Panc1 (cell line): ENCODE data around the gene BAZ2B. TPM values are rescaled to one million over a fixed set of nuclear protein-coding genes. Genes with fewer than 3 reads are reported as not detected.

Experiments
- ATAC-seq: fragments of 200-7000 bp; cut with Tn5 transposase; 2 replicates; pipeline ENCODE4 v1.9.1; 2020; ENCODE audit warnings: mild to moderate bottlenecking, moderate library complexity
- BruUV-seq: library from RNA; stranded (reverse); fragments of 400-500 nt; replicated peaks from 2 replicates; lab custom pipeline; 2021; lab: Mats Ljungman, UMichigan
- CTCF ChIA-PET: fragments of 300-600 bp; sonication (Branson Sonifier 250); formaldehyde crosslinking; loops from one replicate; lab custom pipeline; 2022; ENCODE audit warnings: antibody characterized with exemption; lab: Charles Lee
- POLR2A ChIA-PET: fragments of 300-600 bp; sonication (Branson Sonifier 250); formaldehyde crosslinking; loops from one replicate; lab custom pipeline; 2022; ENCODE audit warnings: antibody characterized with exemption; lab: Charles Lee
- DNase-seq: peaks from one replicate; pipeline ENCODE4 v3.0.0-alpha.2; 2010; ENCODE audit warnings: low read depth, low spot score
- H3K27ac ChIP-seq: 2 replicates; pipeline ENCODE4 v1.5.1; 2011; ENCODE audit warnings: mild to moderate bottlenecking, low read length, inconsistent platforms
- H3K27me3 ChIP-seq: fragments of 200-500 bp; sonication (Bioruptor generic); 2 replicates; pipeline ENCODE4 v1.6.0; 2014; ENCODE audit warnings: low read length, inconsistent platforms; ENCODE audit not compliant: control insufficient read depth, insufficient read depth
- H3K36me3 ChIP-seq: fragments of 200-500 bp; sonication (Bioruptor generic); 2 replicates; pipeline ENCODE4 v1.5.1; 2014; ENCODE audit warnings: inconsistent platforms, mild to moderate bottlenecking, low read length, moderate library complexity; ENCODE audit not compliant: control insufficient read depth, insufficient read depth
- H3K4me1 ChIP-seq: 2 replicates; pipeline ENCODE4 v1.5.1; 2011; ENCODE audit warnings: inconsistent platforms, mild to moderate bottlenecking, low read length, moderate library complexity; ENCODE audit not compliant: control insufficient read depth, insufficient read depth
- H3K4me3 ChIP-seq, 2 experiments: 2 replicates each; pipeline ENCODE4 v1.5.1; 2011 to 2012; ENCODE audit warnings: low read depth in 2 of 2, low read length in 2 of 2, mild to moderate bottlenecking in 2 of 2, inconsistent platforms in 1 of 2, moderate library complexity in 1 of 2
- H3K9me3 ChIP-seq: fragments of 200-500 bp; sonication (Bioruptor generic); 2 replicates; pipeline ENCODE4 v1.5.1; 2014; ENCODE audit warnings: low read depth, mild to moderate bottlenecking, inconsistent platforms, low read length, moderate library complexity; ENCODE audit not compliant: control insufficient read depth, insufficient read depth
- CTCF ChIP-seq: fragments of 450-650 bp; IDR thresholded peaks from 2 replicates; pipeline ENCODE4 v1.5.1; 2017; ENCODE audit warnings: mild to moderate bottlenecking
- POLR2AphosphoS5 ChIP-seq: IDR thresholded peaks from 2 replicates; pipeline ENCODE4 v1.6.1; 2012; ENCODE audit warnings: mild to moderate bottlenecking, low read depth, low read length, moderate library complexity
- REST ChIP-seq, 2 experiments: IDR thresholded peaks; 2 replicates each; pipeline ENCODE4 v1.6.1; 2011 to 2012; ENCODE audit warnings: low read depth in 2 of 2, control low read depth in 1 of 2, low read length in 1 of 2, mild to moderate bottlenecking in 1 of 2, moderate library complexity in 1 of 2; ENCODE audit not compliant: insufficient read depth in 1 of 2
- SIN3A ChIP-seq: IDR thresholded peaks from 2 replicates; pipeline ENCODE4 v1.6.1; 2012; ENCODE audit warnings: low read depth, mild to moderate bottlenecking, low read length, moderate library complexity, borderline replicate concordance; ENCODE audit not compliant: insufficient read depth
- TCF7L2 ChIP-seq: IDR thresholded peaks from 2 replicates; pipeline ENCODE4 v1.6.1; 2011; ENCODE audit warnings: mild to moderate bottlenecking, low read depth, low read length, inconsistent platforms
- in situ Hi-C: cut with HindIII; loops from 2 replicates; pipeline ENCODE4 v1.10.0; 2016; ENCODE audit warnings: low sequenced_read_pairs, low pct_unique_long_range_greater_than_20kb
- intact Hi-C: fragments of 100-400 bp; cut with micrococcal nuclease; formaldehyde crosslinking; loops from one replicate; pipeline ENCODE4 v1.10.0; 2022; ENCODE audit not compliant: unreplicated experiment
- total RNA-seq: library from RNA; stranded (reverse); gene quantifications from one replicate; pipeline ENCODE4 v1.2.1, GENCODE V29; 2021; ENCODE audit not compliant: unreplicated experiment

BAZ2B gene
- total RNA-seq, 1 experiment from 2014 or later: 38.6 TPM

GRCh38 chr2:159270744-159271379, 345.5 kb downstream of the BAZ2B start:
- CTCF ChIA-PET: no interaction called here
- in situ Hi-C loops: no loop called here

More at GRCh38 chr2:159270744-159271379, 345.5 kb downstream of the BAZ2B start:
- ATAC-seq (no peak), DNase-seq (no peak)
- Histone ChIP-seq H3K4me3 (no peak overlapping the region), H3K36me3 (no peaks in the 10 kb centered on the region), H3K9me3 (no peaks in the 10 kb centered on the region), H3K4me1 (no peaks in the 10 kb centered on the region), H3K27ac (no peak overlapping the region), H3K27me3 (no peaks in the 10 kb centered on the region)
- POLR2A ChIA-PET: no interaction called here
- TF ChIP-seq POLR2AphosphoS5 (no peak), TCF7L2 (no peak), REST (IDR thresholded peaks at IDR 0.05; ENCODE audit: insufficient read depth in 1 of 2, low read depth in 2 of 2, low read length in 1 of 2) (no peak), SIN3A (no peak), CTCF (no peak)
- BruUV-seq: no TSS peak
- intact Hi-C loops: no loop called here

Other genes with a start within 250 kb of the BAZ2B start
- 85.7 TPM for gene MARCHF7, start 96.0 kb upstream of the BAZ2B start, total RNA-seq
- gene CD302, start 181.7 kb upstream of the BAZ2B start, total RNA-seq: 3.3 TPM